H1 (cell line): Measurements from ENCODE around the gene TUBE1. TPM values are rescaled to one million over a fixed set of nuclear protein-coding genes. Genes with fewer than 3 reads are reported as not detected.

Experiments used
- CTCF ChIA-PET: fragments of 300-600 bp; sonication (Branson Sonifier 250); formaldehyde crosslinking; loops from one replicate; lab custom pipeline; 2021; ENCODE audit not compliant: partially characterized antibody; lab: Charles Lee
- POLR2A ChIA-PET: fragments of 300-600 bp; sonication (Branson Sonifier 250); formaldehyde crosslinking; loops from one replicate; lab custom pipeline; 2021; ENCODE audit warnings: inconsistent platforms; ENCODE audit not compliant: partially characterized antibody; lab: Charles Lee
- DNase-seq, 2 experiments: peaks; one replicate each; pipeline versions ENCODE4 v3.0.0 to v3.0.0-alpha.2; 2010 to 2022; ENCODE audit warnings: low spot score in 2 of 2, low read depth in 1 of 2, mixed read lengths in 1 of 2
- FAIRE-seq: peaks from 2 replicates; lab custom pipeline; 2011; peaks lifted over from hg19 to GRCh38; lab: Jason Lieb, UNC
- H2AFZ ChIP-seq: 2 replicates; pipeline ENCODE4 v1.8.1; 2012; ENCODE audit warnings: low read length, inconsistent platforms
- H2AK5ac ChIP-seq: 2 replicates; pipeline ENCODE4 v1.6.1; 2013; ENCODE audit warnings: low read depth, low read length
- H2BK120ac ChIP-seq: replicated peaks from 2 replicates; pipeline ENCODE3; 2013; ENCODE audit warnings: low read depth, low read length, inconsistent platforms
- H2BK12ac ChIP-seq: 2 replicates; pipeline ENCODE4 v1.6.1; 2013; ENCODE audit warnings: low read depth, low read length
- H2BK15ac ChIP-seq: 2 replicates; pipeline ENCODE4 v1.6.1; 2013; ENCODE audit warnings: low read length
- H2BK20ac ChIP-seq: 2 replicates; pipeline ENCODE4 v1.6.1; 2013; ENCODE audit warnings: low read length
- H2BK5ac ChIP-seq: 2 replicates; pipeline ENCODE4 v1.6.1; 2013; ENCODE audit warnings: low read depth, low read length
- H3K14ac ChIP-seq: 2 replicates; pipeline ENCODE4 v1.6.1; 2013; ENCODE audit warnings: inconsistent platforms; ENCODE audit not compliant: insufficient read length
- H3K18ac ChIP-seq: 2 replicates; pipeline ENCODE4 v1.6.1; 2013; ENCODE audit warnings: low read length; ENCODE audit errors: extremely low read depth
- H3K23ac ChIP-seq: 2 replicates; pipeline ENCODE4 v1.6.1; 2013; ENCODE audit warnings: inconsistent platforms; ENCODE audit not compliant: insufficient read length
- H3K23me2 ChIP-seq: 2 replicates; pipeline ENCODE4 v1.6.1; 2013; ENCODE audit warnings: low read depth, low read length
- H3K27ac ChIP-seq: 2 replicates; pipeline ENCODE4 v1.6.1; 2011; ENCODE audit warnings: low read depth, low read length, inconsistent platforms
- H3K27me3 ChIP-seq, 4 experiments: replicated peaks in 1 of 4; 1 replicate in 1 of 4; 2 replicates in 3 of 4; pipeline versions ENCODE4 v1.6.1 to v1.8.1; 2011 to 2013; ENCODE audit warnings: low read length in 3 of 4, mild to moderate bottlenecking in 3 of 4, inconsistent platforms in 2 of 4, mixed read lengths in 2 of 4, moderate library complexity in 1 of 4; ENCODE audit not compliant: control insufficient read depth in 3 of 4, insufficient read depth in 3 of 4; ENCODE audit errors: extremely low read depth in 1 of 4
- H3K36me3 ChIP-seq, 4 experiments: 2 replicates each; pipeline versions ENCODE4 v1.6.1 to v1.8.1; 2011 to 2013; ENCODE audit warnings: mild to moderate bottlenecking in 4 of 4, low read length in 3 of 4, moderate library complexity in 2 of 4, control low read depth in 1 of 4, inconsistent platforms in 1 of 4; ENCODE audit not compliant: insufficient read depth in 4 of 4, control insufficient read depth in 2 of 4
- H3K4ac ChIP-seq: replicated peaks from 2 replicates; pipeline ENCODE3; 2013; ENCODE audit warnings: low read length, low read depth, mixed read lengths, inconsistent platforms; ENCODE audit not compliant: insufficient read length
- H3K4me1 ChIP-seq, 4 experiments: replicated peaks in 1 of 4; 1 replicate in 1 of 4; 2 replicates in 3 of 4; pipeline versions ENCODE4 v1.6.1 to v1.8.1; 2011 to 2013; ENCODE audit warnings: low read length in 3 of 4, inconsistent platforms in 2 of 4, mixed read lengths in 1 of 4; ENCODE audit not compliant: insufficient read depth in 4 of 4, control insufficient read depth in 3 of 4
- H3K4me2 ChIP-seq, 2 experiments: 2 replicates each; pipeline versions ENCODE4 v1.6.1 to v1.8.1; 2011 to 2013; ENCODE audit warnings: low read depth in 2 of 2, low read length in 2 of 2, control low read depth in 1 of 2, inconsistent platforms in 1 of 2, mild to moderate bottlenecking in 1 of 2; ENCODE audit not compliant: insufficient read depth in 1 of 2
- H3K4me3 ChIP-seq, 4 experiments: fragments of 200-600, 300-600 bp in 1 of 4; sonication (generic), shearing (Covaris generic), sonication (Bioruptor Twin) in 1 of 4; 2 replicates each; pipeline versions ENCODE4 v1.5.1 to v1.8.1; 2011 to 2016; ENCODE audit warnings: low read length in 4 of 4, low read depth in 3 of 4, control low read depth in 2 of 4, inconsistent platforms in 2 of 4, mild to moderate bottlenecking in 2 of 4, mixed read lengths in 1 of 4, moderate library complexity in 1 of 4; ENCODE audit not compliant: insufficient read depth in 2 of 4; ENCODE audit errors: extremely low read depth in 1 of 4
- H3K56ac ChIP-seq: replicated peaks from 2 replicates; pipeline ENCODE3; 2013; ENCODE audit warnings: low read depth, mild to moderate bottlenecking, mixed read lengths, low read length, inconsistent platforms; ENCODE audit not compliant: insufficient read length
- H3K79me1 ChIP-seq: 2 replicates; pipeline ENCODE4 v1.6.1; 2013; ENCODE audit warnings: low read depth, low read length, control low read depth
- H3K79me2 ChIP-seq, 2 experiments: 2 replicates each; pipeline versions ENCODE4 v1.6.1 to v1.8.1; 2012 to 2013; ENCODE audit warnings: low read length in 2 of 2, mild to moderate bottlenecking in 2 of 2, inconsistent platforms in 1 of 2; ENCODE audit not compliant: insufficient read depth in 2 of 2, control insufficient read depth in 1 of 2
- H3K9ac ChIP-seq, 4 experiments: replicated peaks in 1 of 4; 1 replicate in 1 of 4; 2 replicates in 3 of 4; pipeline versions ENCODE4 v1.6.1 to v1.8.1; 2011 to 2013; ENCODE audit warnings: low read depth in 3 of 4, low read length in 3 of 4, control low read depth in 2 of 4, mild to moderate bottlenecking in 2 of 4, moderate library complexity in 2 of 4, inconsistent platforms in 1 of 4; ENCODE audit errors: extremely low read depth in 1 of 4
- H3K9me3 ChIP-seq, 2 experiments: 2 replicates each; pipeline versions ENCODE4 v1.6.1 to v1.8.1; 2012 to 2013; ENCODE audit warnings: mild to moderate bottlenecking in 2 of 2, moderate library complexity in 2 of 2, control low read depth in 1 of 2, inconsistent platforms in 1 of 2, low read depth in 1 of 2, low read length in 1 of 2, mixed read lengths in 1 of 2; ENCODE audit not compliant: insufficient read depth in 2 of 2
- H4K20me1 ChIP-seq, 2 experiments: replicated peaks in 1 of 2; 2 replicates each; pipeline versions ENCODE3 to v1.8.1; 2011 to 2013; ENCODE audit warnings: inconsistent platforms in 2 of 2, low read length in 2 of 2, mild to moderate bottlenecking in 1 of 2; ENCODE audit not compliant: insufficient read depth in 2 of 2, control insufficient read depth in 1 of 2
- H4K5ac ChIP-seq: 2 replicates; pipeline ENCODE4 v1.6.1; 2013; ENCODE audit warnings: low read length, low read depth, mixed read lengths, inconsistent platforms; ENCODE audit not compliant: insufficient read length
- H4K8ac ChIP-seq: 2 replicates; pipeline ENCODE4 v1.8.0; 2013; ENCODE audit warnings: mild to moderate bottlenecking, moderate library complexity, low read length, inconsistent platforms; ENCODE audit not compliant: insufficient read depth; ENCODE audit errors: extremely low read depth
- H4K91ac ChIP-seq: replicated peaks from 2 replicates; pipeline ENCODE3; 2013; ENCODE audit warnings: low read length, mixed read lengths, inconsistent platforms; ENCODE audit not compliant: insufficient read length
- CBX5 ChIP-seq: fragments of 300-800, 300-1000 bp; sonication (generic); IDR thresholded peaks from 2 replicates; pipeline ENCODE4 v1.7.1; 2016; ENCODE audit warnings: antibody characterized with exemption, low read length, low read depth
- E2F6 ChIP-seq: IDR thresholded peaks from 2 replicates; pipeline ENCODE4 v1.6.1; 2012; ENCODE audit warnings: inconsistent platforms
- EGR1 ChIP-seq: IDR thresholded peaks from 2 replicates; pipeline ENCODE4 v1.6.1; 2011; ENCODE audit warnings: low read depth, low read length, borderline replicate concordance
- HDAC2 ChIP-seq, 2 experiments: fragments of 300-600 bp in 1 of 2; sonication (generic) in 1 of 2; IDR thresholded peaks; 2 replicates each; pipeline ENCODE4 v1.6.1; 2011 to 2012; ENCODE audit warnings: low read depth in 2 of 2, low read length in 2 of 2, mild to moderate bottlenecking in 2 of 2, moderate library complexity in 2 of 2, borderline replicate concordance in 1 of 2, inconsistent platforms in 1 of 2
- HDAC6 ChIP-seq: IDR thresholded peaks from one replicate; pipeline ENCODE4 v1.7.1; 2012; ENCODE audit warnings: low read depth, mild to moderate bottlenecking, inconsistent platforms, low read length, moderate library complexity
- KDM4A ChIP-seq: IDR thresholded peaks from one replicate; pipeline ENCODE4 v1.7.1; 2012; ENCODE audit warnings: low read depth, mild to moderate bottlenecking, moderate library complexity, low read length, inconsistent platforms; ENCODE audit not compliant: severe bottlenecking
- KDM5A ChIP-seq: fragments of 200-600 bp; IDR thresholded peaks from 2 replicates; pipeline ENCODE4 v1.7.1; 2012; ENCODE audit warnings: mild to moderate bottlenecking, low read length, inconsistent platforms, mixed read lengths
- NRF1 ChIP-seq: IDR thresholded peaks from 2 replicates; pipeline ENCODE4 v1.6.1; 2011; ENCODE audit warnings: mild to moderate bottlenecking, low read depth, low read length, improper control_type of control experiment
- YY1 ChIP-seq: IDR thresholded peaks from 2 replicates; pipeline ENCODE4 v1.6.1; 2011; ENCODE audit warnings: low read depth, mild to moderate bottlenecking, low read length
- WGBS, 2 experiments: shearing (Covaris generic) in 1 of 2; methylation state at CpG; one replicate each; pipeline versions ENCODE4 v1.1.6 to v1.1.7; 2013 to 2015; ENCODE audit warnings: low lambda C conversion rate in 2 of 2, mixed read lengths in 2 of 2, inconsistent platforms in 1 of 2, low coverage in 1 of 2, missing lambda C conversion rate in 1 of 2; ENCODE audit not compliant: insufficient replicate concordance in 2 of 2, insufficient coverage in 1 of 2, insufficient read length in 1 of 2; ENCODE audit errors: extremely low coverage in 1 of 2, missing lambda C conversion rate in 1 of 2; 5-methylcytosine and 5-hydroxymethylcytosine counted together
- polyA plus RNA-seq, 7 experiments: library from polyadenylated mRNA; depleted of rRNA in 3 of 7; stranded (reverse) in 5 of 7; unstranded in 2 of 7; fragments of >200 nt in 5 of 7; fragments of 200-250 nt in 2 of 7; gene quantifications; 1 replicate in 5 of 7; 2 replicates in 1 of 7; 4 replicates in 1 of 7; pipeline versions ENCODE4 v1.2.1 to v1.2.3, GENCODE V29; 2011 to 2013; ENCODE audit warnings: missing spikeins in 2 of 7, mixed read lengths in 2 of 7
- total RNA-seq: library from RNA; stranded (reverse); fragmentation: NEBNext Ultra II Directional; extraction: Animal tissue kit (Norgen Biotek cat#: 25700); gene quantifications from 2 replicates; pipeline ENCODE4 v1.2.1, GENCODE V29; 2021
- TF ChIP-seq, protein P1 (sequence below): IDR thresholded peaks from 2 replicates; pipeline ENCODE4 v1.6.1; 2012; ENCODE audit warnings: low read length, inconsistent platforms
- TF ChIP-seq, protein P2 (sequence below): IDR thresholded peaks from 2 replicates; pipeline ENCODE4 v1.6.1; 2012; ENCODE audit warnings: inconsistent platforms

The TUBE1 gene
- total and polyA plus RNA-seq, 2 of the 8 experiments (the other 6 are each of a cell fraction or from before 2014, with no cell fraction given): 8.0 to 15.9 TPM

DNA sequence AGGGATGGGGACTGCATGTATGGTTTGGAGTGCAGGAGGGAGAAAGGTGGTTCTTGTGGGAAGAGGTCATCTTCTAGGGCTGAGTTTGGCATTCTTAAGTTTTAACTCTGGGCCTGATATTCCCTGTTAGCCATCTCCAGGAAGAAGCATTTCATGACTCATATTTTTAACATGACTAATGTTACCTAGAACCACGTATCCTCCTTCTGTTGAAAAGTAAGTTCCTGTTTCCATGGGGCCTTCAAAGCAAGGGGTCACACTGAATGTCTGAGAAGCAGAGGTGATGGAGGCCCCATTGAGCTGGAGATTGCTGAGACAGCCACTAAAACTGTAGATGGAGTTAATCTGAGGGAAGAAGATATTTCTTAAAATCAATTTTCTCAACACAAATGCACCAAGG, 30.3 kb upstream of the TUBE1 start:
- Histone ChIP-seq H3K18ac (no peak overlapping the region), H4K8ac (no peak overlapping the region), H3K4ac (no peak overlapping the region), H3K56ac (no peak overlapping the region), H3K27me3 (no peaks in the 10 kb centered on the region), H3K9me3 (no peaks in the 10 kb centered on the region), H2AFZ (no peak overlapping the region), H3K79me2 (no peaks in the 10 kb centered on the region), H3K9ac (no peak overlapping the region), H2BK15ac (no peak overlapping the region), H2BK12ac (no peak overlapping the region), H3K23ac (no peak overlapping the region), H2BK20ac (no peak overlapping the region), H2AK5ac (no peak overlapping the region), H3K79me1 (no peaks in the 10 kb centered on the region), H3K4me2 (no peak overlapping the region), H3K4me3 (no peak overlapping the region), H3K14ac (no peak overlapping the region), H4K5ac (no peak overlapping the region), H3K4me1 (no peaks in the 10 kb centered on the region), H4K20me1 (no peaks in the 10 kb centered on the region), H3K23me2 (no peaks in the 10 kb centered on the region), H3K36me3 (no peaks in the 10 kb centered on the region), H2BK5ac (no peak overlapping the region), H2BK120ac (no peak overlapping the region), H4K91ac (no peak overlapping the region), H3K27ac (no peak overlapping the region)
- 85% methylated on average over 1 of the region's 1 CpG; no CpG with 5 or more reads in 1 of the 2 experiments for WGBS, 2 experiments
- FAIRE-seq: no peak
- CTCF ChIA-PET: interaction anchor here (1.0 kb wide), 1 partner anchor 26 kb away, joined by 3 read pairs; no protein-coding TSS in a partner anchor
- DNase-seq: no peak
- POLR2A ChIA-PET: interaction anchor here (0.6 kb wide), 1 partner anchor 386 kb away, joined by 3 read pairs; no protein-coding TSS in a partner anchor
- no peak for TF ChIP-seq NRF1
- TF ChIP-seq EGR1: no peak
- TF ChIP-seq HDAC6: no peak
- TF ChIP-seq KDM5A: no peak
- TF ChIP-seq, protein P1, sequence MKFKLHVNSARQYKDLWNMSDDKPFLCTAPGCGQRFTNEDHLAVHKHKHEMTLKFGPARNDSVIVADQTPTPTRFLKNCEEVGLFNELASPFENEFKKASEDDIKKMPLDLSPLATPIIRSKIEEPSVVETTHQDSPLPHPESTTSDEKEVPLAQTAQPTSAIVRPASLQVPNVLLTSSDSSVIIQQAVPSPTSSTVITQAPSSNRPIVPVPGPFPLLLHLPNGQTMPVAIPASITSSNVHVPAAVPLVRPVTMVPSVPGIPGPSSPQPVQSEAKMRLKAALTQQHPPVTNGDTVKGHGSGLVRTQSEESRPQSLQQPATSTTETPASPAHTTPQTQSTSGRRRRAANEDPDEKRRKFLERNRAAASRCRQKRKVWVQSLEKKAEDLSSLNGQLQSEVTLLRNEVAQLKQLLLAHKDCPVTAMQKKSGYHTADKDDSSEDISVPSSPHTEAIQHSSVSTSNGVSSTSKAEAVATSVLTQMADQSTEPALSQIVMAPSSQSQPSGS: no peak
- TF ChIP-seq, protein P2, sequence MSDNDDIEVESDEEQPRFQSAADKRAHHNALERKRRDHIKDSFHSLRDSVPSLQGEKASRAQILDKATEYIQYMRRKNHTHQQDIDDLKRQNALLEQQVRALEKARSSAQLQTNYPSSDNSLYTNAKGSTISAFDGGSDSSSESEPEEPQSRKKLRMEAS: no peak
- no peak for TF ChIP-seq YY1
- no peak for TF ChIP-seq E2F6
- no peak for TF ChIP-seq HDAC2 (IDR thresholded peaks at IDR 0.05; ENCODE audit: borderline replicate concordance in 1 of 2, low read depth in 2 of 2, low read length in 2 of 2)
- TF ChIP-seq KDM4A: no peak
- no peak for TF ChIP-seq CBX5
